ENCODE data around the gene CD84.
A peak's percentile ranks its signal among the peaks of the same experiment; 100 is the strongest.
"Not testable (repeated sequence)": the region's sequence is repeated elsewhere in the genome, so short reads cannot be mapped to it uniquely, and the experiment has no call there.

CD84 gene

DNA sequence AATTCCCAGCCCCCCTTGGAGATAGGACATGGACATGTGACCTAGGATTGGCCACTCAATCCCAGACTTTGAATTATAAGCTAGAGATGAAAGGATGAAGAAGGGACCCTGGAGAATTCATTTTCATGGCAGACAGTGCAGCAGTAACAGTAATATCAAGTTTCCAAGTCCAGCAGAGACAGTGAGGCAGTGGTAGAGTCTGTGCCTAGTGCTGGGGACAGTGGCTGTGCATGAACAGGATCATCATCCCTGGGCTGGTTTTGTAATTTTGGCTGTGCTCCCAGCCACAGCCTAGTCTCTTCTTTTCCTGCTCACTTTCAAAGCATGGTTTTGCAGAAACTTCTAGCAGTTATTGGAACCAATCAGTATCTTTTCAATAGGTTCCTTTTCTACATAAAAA lies 29.6 kb upstream of the CD84 start:
- DNase-seq, result no peak

DNA sequence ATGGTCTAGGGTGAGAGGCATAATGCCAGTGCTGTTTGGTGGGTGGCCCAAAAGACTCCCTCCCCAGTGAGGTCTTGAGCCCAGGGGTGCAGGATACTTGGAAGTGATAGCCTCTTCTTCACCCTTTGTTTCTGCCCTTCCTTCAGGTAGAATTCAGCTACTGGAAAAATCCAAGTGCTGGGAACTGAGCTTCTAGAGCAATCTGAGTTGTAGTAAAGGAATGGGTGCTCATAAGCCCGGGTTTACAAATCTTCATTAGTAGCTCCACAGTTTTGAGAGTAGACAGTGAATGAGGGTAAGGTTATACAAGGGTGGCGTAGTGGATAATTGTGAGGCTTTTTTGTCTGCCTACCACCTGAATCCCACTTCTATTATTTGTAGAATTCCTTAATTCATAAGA lies 29.2 kb upstream of the CD84 start:
- DNase-seq, result no peak

DNA sequence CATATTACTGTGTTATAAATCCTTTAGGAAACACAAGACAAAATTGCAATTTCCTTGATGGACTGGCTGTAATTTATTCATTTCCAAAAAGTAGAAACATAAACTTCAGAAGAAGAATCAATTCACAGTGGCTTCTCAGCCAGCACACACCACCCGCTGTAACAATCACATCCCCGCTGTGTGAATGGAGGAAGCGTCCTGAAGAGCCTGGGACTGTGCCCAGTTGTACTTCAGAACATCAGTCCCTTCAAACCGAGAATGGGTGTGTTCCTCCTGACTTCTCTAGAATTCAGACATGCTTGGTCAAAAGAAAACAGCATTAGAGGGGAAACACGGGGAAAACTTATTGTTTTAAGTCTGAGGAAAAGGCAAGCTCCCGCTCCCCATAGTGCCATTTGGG lies 28.8 kb upstream of the CD84 start:
- no peak for DNase-seq

DNA sequence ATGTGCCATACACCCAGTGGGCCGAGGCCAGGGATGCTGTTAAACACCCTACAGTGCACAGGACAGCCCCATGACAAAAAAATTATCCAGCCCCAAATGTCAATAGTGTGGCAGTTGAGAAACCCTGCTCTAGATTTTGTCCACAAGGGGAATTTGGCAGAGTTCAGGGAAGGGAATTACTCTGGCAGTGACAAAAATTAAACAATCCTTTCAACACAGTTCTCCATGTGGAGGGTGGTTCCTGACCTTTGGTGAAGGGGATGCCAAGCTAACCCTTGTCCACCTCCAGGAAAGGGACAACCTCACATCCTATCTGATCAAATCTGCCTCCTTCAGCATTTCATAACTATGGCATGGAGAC lies 28.4 kb upstream of the CD84 start:
- DNase-seq, result no peak

DNA sequence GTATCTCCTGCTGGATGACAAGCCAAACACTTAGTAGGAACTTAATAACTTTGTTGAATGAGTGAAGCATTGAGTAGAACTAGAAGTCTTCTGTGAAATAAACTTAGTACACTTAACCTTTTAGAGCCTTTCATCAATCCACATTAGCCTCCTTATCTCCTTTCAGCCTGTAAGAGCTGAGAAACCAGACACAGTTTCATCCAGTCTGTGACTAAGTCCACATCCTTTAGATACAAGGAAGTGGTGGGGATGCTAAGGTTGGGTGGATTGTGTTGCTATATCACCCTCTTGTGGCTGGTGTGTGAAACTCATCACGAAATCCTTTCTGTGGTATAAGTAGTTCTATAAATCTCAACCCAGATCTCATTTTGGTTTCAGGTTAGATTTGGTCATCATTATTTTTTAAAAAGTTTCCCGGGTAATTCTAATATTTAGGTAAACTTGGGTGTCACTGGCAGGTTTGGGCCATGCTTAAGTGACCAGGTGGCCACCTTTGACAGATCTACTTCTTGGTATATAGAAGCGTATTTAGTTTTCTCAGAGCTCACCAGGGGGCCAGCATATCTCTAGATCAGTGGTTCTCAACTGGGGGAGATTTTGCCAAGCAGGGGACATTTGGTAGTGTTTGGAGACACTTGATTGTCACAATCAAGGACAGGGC lies 27.8 kb upstream of the CD84 start:
- DNase-seq, result peak; percentile 67

DNA sequence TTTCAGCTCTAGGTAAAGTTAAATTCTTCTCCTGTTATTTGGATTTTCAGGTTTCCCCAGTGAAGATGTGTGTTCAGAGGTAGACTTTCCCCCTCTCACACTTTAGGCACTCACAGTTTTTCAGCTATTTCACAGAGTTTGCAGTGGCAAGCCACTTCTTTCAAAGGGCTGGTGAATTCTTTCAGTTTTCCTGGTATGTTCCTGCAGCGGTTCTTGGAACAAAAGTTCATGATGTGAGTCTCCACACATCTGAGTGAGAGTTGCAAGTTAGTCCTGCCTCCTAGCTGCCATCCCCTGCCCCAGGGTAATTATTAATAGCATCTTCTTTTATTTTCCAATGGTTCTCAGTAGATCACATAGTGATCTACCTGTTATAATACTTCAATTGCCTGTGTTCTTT lies 27.3 kb upstream of the CD84 start:
- no peak for DNase-seq

DNA sequence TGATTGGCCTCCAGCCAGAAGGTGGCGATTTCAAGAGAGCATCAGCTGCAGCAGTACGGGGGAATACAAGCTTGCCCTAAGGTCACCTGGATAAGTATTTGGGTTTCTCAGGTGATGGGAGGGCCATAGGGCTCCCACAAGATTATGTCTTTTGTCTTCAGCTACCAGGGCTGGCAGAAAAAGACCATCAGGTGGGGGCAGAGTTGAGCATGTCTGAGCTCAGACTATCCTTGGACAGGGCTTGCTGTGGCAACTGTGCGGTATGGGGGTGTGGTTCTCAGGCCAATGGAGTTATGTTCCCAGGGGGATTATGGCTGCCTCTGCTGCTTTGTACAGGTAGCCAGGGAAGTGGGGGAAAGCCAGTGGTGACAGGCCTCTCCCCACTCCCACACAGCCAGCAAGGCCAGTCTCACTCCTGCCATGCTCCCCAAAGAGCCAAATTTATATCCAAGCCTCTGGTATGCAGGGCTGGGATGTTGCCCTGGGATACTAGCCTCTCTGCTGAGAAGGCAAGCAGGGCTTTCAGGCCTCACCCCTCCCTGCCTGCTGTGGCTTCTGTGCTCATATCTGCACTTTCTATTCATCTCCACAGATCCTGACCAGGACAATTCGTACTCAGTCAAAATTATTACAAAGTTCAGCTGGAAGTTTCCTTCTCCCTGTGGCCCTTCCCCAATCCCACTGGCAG lies 26.6 kb upstream of the CD84 start:
- no peak for DNase-seq

DNA sequence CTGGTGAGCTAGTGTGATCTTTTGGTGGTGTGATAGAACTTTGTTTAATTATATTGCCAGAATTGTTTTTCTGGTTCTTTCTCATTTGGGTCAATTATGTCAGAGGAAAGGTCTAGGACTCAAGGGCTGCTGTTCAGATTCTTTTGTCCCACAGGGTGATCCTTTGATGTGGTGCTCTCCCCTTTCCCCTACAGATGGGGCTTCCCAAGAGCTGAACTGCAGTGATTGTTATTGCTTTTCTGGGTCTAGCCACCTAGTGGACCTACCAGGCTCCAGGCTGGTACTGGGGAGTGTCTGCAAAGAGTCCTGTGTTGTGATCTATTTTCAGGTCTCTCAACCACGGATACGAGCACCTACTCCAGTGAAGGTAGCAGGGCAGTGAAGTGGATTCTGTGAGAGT lies 25.9 kb upstream of the CD84 start:
- DNase-seq, result no peak

DNA sequence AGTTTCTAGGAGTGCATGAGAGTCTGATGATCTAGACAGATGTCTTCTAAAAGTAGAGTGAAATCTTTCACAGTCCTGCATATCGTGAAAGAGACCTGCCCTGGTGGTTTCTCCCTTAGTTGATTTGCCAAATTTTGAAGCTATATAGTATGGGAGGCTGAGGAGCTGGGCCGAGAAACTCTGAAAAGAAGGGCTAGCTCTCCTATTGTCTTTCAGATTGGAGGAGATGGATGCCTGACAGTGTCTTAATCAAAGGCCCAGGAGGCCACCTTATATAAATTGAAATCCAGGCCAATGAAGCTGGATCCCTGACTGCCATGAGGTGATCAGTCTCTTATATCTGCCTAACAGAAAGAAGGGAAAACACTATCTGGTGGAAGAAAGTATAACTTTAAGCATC lies 18.4 kb upstream of the CD84 start:
- DNase-seq, result no peak

DNA sequence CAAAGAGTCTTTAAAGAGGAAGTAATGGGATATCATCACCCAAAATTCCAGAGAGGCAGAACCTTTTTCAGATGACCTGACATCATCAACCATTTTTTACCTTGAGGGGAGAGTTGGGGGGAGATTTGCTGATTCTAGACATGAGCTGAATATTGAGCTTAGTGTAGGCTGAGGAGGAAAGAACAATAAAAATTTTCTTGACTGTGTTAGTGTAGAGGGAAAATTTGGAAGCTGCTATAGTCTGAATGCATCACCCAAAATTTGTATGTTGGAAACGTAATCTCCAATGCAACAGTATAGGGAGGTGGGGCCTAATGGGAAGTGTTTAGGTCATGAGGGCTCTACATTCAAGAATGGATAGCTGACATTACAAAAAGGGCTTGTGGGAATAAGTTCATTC lies 17.8 kb upstream of the CD84 start:
- no peak for DNase-seq

DNA sequence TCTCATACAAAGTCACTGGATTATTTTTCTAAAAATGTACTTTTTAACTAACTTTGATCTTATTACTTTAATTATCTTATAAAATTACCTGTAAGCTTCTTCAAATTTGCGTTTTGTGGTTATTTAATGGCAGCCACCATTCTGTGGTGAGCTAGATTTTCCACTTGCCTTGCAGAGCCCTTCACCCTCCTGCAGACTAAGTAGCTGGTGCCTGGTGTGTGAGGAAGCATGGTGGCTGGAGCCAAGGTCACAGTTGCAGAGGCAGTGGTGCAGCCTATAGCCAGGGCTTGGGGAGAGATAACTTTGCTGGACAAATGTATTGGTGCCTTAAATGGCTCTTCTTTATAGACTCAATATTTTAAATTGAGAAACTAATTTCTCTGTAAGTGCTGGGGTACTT lies 11.2 kb upstream of the CD84 start:
- no peak for DNase-seq

DNA sequence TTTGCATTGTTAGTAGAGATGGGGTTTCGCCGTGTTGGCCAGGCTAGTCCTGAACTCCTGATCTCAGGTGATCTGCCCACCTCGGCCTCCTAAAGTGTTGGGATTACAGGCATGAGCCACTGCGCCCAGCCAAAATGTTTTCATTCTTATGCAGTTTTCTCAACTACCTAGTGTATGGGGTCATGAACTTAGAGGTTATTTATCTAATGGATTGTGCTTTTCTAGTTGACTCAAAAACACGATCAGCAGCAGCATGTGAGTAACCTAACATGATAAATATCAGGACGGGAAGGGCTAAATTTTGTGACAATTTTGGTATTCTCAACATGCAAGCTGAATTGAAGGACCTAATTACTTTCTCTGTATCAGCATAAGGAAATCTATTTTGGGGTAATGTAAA lies 9.2 kb upstream of the CD84 start:
- no peak for DNase-seq

DNA sequence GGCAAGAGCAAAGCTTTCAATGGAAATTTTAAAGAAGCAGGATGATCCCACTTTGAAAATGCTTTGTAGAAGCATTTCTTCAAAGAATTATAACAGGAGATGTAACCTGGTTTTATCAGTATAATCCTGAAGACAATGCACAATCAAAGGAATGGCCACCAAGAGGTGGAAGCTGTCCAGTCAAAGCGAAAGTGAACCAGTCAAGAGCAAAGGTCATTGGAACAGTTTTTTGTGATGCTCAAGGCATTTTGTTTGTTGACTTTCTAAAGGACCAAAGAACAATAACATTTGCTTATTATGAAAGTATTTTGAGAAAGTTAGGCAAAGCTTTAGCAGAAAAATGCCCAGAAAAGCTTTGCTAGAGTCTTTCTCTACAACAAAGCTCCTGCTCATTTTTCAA lies 5.5 kb upstream of the CD84 start:
- no peak for DNase-seq

DNA sequence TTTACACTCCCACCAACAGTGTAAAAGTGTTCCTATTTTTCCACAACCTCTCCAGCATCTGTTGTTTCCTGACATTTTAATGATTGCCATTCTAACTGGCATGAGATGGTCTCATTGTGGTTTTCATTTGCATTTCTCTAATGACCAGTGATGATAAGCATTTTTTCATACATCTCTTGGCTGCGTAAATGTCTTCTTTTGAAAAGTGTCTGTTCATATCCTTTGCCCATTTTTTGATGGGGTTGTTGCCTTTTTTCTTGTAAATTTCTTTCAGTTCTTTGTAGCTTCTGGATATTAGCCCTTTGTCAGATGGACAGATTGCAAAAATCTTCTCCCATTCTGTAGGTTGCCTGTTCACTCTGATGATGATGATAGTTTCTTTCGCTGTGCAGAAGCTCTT lies 3.7 kb upstream of the CD84 start:
- DNase-seq, result not testable (repeated sequence)

DNA sequence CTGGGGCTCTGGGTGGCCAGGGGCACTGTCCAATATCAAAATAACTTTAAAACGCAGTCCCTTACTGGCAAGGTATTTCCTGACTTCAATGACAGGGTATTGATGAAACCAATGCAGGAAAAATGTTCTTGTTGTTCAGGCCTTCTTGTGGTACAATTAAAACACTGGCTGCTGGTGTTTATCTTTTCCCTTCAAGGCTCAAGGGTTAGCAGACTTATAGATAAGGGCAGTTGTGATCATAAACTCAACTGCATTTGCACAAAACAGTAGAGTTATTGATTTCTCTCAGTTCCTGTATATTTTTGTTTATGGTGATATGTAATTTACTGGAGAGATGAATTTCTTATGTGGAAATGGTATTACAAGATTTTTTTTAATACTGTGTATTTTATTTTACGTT lies 2.7 kb upstream of the CD84 start:
- DNase-seq, result no peak

DNA sequence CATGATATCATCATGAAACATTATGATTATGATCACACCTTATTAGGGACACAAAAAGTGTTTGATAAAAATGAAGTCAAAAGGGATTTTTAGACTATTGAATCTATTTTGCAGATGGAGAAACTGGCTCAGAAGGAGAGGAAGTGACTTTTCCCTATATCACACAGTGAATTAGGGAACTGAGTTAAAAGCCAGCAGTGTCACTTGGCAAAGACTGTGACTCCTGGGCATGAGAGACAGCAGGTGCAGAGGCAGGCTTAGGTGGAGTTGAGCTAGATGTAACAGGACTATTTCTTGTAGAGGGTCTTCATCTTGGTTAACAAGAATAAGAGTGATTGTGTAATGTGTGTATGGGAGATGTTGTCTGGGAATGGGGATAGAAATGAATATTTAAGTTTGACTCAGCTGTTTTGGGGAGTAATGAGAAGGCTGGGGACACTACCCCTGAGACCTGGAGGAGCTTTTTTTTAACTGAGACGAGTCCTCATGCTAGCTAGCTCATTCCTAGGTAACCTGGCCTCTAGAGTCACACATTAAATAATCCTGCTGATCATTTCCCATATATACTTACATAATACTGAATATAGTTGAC lies 1.0 kb upstream of the CD84 start:
- no peak for DNase-seq

DNA sequence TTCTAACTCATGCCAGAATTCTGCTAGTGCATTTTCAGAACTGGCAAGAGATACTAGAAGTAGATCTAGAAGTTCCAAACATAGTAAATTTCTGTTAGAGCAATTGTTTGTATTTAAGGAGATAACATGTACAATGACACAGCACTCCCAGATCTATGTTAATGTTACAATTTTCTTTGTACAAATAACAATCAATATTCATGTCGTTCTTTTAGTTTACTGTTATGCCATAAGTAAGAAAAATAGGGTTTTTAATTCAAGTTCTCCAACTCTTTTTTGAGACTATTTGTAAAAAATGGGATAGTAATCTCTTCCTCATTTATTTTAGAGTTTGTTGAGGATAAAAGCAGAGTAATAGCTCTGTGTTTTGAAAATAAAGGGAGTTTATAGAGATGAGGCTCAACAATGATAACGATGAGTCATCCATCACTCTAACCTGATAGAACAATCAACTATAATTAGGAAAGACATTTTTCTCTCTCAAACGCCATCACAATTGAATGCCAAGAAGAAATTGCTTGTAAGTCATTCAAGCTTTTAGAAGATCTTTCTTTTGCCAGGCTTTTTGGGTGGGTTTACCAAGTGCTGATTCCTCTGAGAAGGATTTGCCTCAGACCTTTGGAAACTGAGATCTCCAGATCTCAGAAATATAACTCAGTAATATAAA lies 638 bp downstream of the CD84 start:
- no peak for DNase-seq

DNA sequence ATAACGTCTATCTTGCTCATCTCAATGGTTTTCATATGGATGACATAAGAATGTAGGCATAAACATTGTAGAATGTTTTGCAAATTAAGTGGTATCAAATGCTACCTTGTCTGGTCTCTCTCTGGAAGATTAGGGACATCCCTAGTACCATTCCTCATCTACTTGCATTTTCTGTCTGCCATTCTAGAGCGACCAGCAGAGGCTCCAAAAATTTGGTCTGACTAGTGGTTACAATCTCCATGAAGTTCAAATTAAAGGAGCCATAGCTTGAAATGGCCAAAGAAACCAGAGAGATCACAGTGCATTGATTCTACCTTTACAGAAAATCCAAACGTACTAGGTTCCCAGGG lies 1.1 kb downstream of the CD84 start:
- DNase-seq, result no peak

DNA sequence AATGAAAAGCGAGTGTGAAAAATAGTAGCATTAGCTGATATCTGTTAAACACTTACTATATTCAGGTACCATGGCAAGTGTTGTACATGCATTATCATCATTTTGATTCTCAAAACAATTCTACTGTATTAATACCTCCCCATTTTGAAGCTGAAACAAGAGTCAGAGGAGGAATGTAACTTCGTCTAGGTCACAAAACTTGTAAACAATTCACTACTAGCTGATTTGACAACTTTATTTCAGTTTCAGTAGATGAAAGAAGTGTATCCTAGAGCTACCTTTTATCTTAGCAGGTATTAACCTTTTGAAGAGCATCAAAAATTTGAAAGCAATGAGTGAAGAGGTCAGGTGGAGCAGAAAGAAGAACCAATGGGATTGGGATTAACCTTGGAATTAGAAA lies 1.6 kb downstream of the CD84 start:
- DNase-seq, result no peak

DNA sequence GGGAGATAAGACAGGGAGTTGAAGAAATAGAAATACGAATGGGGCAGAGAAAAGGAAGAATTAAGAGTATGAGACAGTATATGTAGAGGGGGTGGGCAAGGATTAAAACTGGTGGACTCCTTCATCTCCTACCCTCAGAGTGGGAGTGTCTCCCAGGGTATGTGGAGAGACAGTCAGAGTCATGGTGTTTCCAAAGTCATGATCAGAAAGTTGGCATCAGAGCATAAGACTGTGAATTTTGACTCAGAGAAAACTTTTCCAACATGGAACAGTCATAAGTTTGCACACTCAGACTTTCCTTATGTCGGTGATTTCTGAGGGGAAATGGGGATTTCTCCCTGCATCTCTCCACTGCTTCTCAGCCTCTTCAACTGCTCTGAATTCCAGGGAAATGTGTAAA lies 2.4 kb downstream of the CD84 start:
- no peak for DNase-seq

DNA sequence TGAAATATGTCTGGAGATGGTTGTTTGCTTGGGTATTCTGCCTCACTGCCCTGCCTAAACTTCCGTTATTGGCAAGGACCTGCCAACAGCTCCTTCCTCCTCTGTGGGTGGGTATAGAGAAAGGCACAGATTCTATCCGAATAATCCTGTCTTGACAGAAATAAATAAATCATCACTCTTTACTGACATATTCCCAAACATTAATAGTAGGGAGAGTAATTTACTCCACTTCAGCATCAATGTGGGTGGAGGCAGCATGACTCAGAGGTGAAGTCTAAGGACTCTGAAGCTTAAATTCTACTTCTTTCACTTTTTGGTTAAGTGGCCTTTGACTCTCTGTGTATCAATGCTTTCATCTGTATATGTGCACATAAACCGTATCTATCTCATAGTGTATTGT lies 2.9 kb downstream of the CD84 start:
- DNase-seq, result peak; percentile 61

DNA sequence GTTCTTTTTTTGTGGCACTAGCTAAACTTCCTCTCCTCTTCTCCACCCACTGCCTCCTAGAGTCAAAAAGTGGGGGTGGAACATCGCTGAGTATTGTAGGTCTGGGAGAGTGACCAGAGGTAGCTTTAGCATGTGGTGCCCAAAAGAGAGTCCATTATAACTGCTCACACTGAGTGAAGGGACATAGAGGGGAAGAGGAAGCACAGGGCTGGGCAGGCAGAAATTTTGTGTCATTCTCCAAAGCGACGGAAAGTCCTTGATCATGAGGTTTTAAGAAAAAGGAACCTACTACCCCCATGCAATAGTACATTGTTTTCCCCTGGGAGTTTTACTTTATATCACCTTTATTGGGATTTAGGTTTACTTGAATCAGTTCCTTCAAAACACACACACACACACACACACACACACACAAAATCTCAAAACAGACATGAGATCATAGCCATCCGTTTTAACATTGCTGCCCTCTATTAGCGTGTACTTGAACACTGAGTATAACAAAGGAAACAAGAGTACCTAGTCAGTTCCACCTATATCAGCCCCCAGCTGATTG lies 4.1 kb downstream of the CD84 start:
- no peak for DNase-seq

DNA sequence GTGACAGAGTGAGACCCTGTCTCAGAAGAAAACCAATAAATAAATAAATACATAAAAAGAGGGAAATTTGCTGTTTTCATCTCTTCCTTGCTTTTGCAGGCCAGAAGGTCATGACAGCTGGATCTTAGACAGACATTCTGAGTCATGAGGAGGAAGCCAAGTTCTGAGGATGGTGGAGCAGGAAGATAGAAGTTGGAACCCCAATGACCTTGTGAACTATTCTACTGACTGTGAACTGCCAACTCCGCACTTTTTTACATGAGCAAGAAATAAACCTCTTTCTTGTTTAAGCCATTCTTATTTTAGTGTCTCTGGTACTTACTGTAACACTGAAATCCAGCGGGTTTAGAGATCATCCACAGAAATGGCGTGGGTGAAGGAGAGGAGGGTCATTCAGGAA lies 8.5 kb downstream of the CD84 start:
- DNase-seq, result no peak

DNA sequence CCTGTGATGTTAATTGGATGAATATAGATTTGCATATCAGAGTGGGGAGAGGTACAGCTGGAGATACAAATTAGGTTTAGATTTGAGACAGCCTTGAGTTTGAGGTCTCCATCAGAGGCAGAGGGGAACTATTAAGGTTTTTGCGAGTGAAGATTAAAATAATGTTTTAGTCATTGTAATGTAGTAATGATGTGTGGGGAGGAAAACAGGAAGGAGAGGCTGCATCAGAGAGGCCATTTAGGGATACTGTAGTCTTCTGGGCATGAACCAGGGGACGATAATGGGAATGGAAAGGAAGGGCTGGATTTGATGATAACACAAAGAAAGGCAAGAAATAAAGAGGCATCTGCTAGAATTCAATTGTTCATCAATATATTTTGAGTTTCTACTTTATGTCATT lies 9.5 kb downstream of the CD84 start:
- DNase-seq, result no peak
